ENCODE data around the gene ANKRD22.
"Not testable (repeated sequence)": the region's sequence is repeated elsewhere in the genome, so short reads cannot be mapped to it uniquely, and the experiment has no call there.

ANKRD22 gene

GRCh38 chr10:88883448-88883809 is 31.8 kb upstream of the ANKRD22 start:
- H3K4me3 ChIP-seq (ENCODE audit: low read depth, low read length): no peak overlapping the region
- DNase-seq (ENCODE audit: low read depth): no peak
- no peak for TF ChIP-seq CTCF (IDR thresholded peaks at IDR 0.05; ENCODE audit: control insufficient read depth, extremely low read depth, insufficient read depth)

- DNase-seq (ENCODE audit: low read depth); H3K4me3 ChIP-seq (ENCODE audit: low read depth, low read length): not testable (repeated sequence)
Observed at GRCh38 chr10:88882646-88883447, 31.2 kb upstream of the ANKRD22 start.

GRCh38 chr10:88881922-88882645 is 30.4 kb upstream of the ANKRD22 start:
- H3K4me3 ChIP-seq (ENCODE audit: low read depth, low read length): no peak overlapping the region

GRCh38 chr10:88881320-88881719 is 29.7 kb upstream of the ANKRD22 start:
- H3K4me3 ChIP-seq (ENCODE audit: low read depth, low read length): peak overlapping the region; percentile 62
- DNase-seq (ENCODE audit: low read depth): no peak
- no peak for TF ChIP-seq CTCF (IDR thresholded peaks at IDR 0.05; ENCODE audit: control insufficient read depth, extremely low read depth, insufficient read depth)

More at GRCh38 chr10:88881922-88882645, 30.4 kb upstream of the ANKRD22 start:
- TF ChIP-seq CTCF (IDR thresholded peaks at IDR 0.05; ENCODE audit: control insufficient read depth, extremely low read depth, insufficient read depth): no peak
- DNase-seq (ENCODE audit: low read depth): no peak

- DNase-seq (ENCODE audit: low read depth): peak; percentile 19
- peak overlapping the region; percentile 62 for H3K4me3 ChIP-seq (ENCODE audit: low read depth, low read length)
- 0 out of 2 replicates have a peak, but pooled peaks have one; percentile 14 for TF ChIP-seq CTCF (IDR thresholded peaks at IDR 0.05; ENCODE audit: control insufficient read depth, extremely low read depth, insufficient read depth)
Observed at GRCh38 chr10:88880282-88881076, 28.8 kb upstream of the ANKRD22 start.

- DNase-seq (ENCODE audit: low read depth): no peak
- TF ChIP-seq CTCF (IDR thresholded peaks at IDR 0.05; ENCODE audit: control insufficient read depth, extremely low read depth, insufficient read depth): no peak
- peak within 1 kb of the TSS; percentile 62 for H3K4me3 ChIP-seq (ENCODE audit: low read depth, low read length)
Observed at GRCh38 chr10:88879534-88880281, 28.1 kb upstream of the ANKRD22 start, which contains the start of gene STAMBPL1. STAMBPL1 (plus strand) TSS chr10:88880245; CDS start chr10:88901709, 21,464 bp downstream.
